ENCODE measurements around the gene RASA3.

GRCh38 chr13:114049026-114049425 is 83.4 kb downstream of the RASA3 start:
- TF ChIP-seq CTCF (conservative IDR thresholded peaks at IDR 0.05; ENCODE audit: low read length) (no peak), EZH2phosphoT487 (IDR thresholded peaks at IDR 0.05; ENCODE audit: borderline replicate concordance, low read depth, low read length) (no peak)
